ENCODE measurements around the gene TSPAN3.

GRCh38 chr15:77039217-77039533, 31.7 kb downstream of the TSPAN3 start:
- no peak for TF ChIP-seq TAF1 (IDR thresholded peaks at IDR 0.05; ENCODE audit: borderline replicate concordance, low read depth, low read length)
- no peak for TF ChIP-seq POLR2AphosphoS5 (IDR thresholded peaks at IDR 0.05; ENCODE audit: low read depth, low read length)

All from GM12892 (cell line).